HG03280 (cell line): ENCODE measurements around the gene PEDS1.
"Not testable (repeated sequence)": the region's sequence is repeated elsewhere in the genome, so short reads cannot be mapped to it uniquely, and the experiment has no call there.

Experiments
- ATAC-seq: cut with Tn5 transposase; IDR thresholded peaks from one replicate; pipeline ENCODE4 v1.9.1; 2021; ENCODE audit warnings: mild to moderate bottlenecking, moderate library complexity; ENCODE audit not compliant: unreplicated experiment

The PEDS1 gene

DNA sequence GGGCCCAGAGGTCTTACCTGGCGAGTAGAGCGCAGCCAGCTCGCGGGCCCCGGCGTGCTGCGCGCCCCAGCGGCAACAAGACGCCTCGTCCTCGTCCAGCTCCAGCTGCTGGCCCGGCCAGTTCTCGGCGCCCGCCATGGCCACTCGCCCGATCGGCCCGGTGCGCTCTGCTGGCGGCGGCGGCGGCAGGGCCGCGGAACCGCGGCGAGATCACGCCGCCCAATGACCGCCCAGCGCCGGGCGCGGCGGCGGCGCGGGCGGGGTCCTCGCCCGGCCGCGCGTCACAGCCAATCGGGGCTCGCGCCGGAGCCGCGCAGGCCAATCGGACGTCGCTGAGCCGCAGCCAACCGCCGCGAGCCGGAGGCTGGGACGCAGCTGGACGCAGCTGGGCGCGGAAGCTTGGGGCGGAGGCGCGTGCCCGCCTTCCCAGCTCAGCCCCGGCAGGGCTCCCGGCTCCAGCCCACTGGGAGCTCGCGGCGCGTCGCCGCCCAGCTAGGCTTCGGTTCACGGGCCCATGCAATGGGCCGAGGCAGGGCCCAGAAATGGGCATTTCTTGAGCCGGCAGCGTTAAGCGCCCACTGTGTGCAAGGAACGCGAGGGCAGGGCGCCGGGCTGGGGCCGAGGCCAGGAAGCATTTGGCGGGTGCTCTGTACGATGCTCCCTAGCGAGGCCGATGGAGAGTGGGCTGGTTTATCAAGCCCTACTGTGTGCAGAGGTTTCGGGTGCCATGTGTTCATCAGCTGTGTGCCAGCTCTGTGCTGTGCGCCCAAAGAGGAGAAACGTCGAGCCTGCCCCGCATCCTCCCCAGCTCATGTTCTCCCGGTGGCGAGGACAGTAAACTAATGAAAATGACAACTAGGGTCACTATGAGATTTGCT lies at the start of gene PEDS1:
TSS of gene PEDS1 (minus strand) at position 224 of the 878 bp plus-strand sequence. CDS start at position 138, 86 bp downstream.
- peak; percentile 97 for ATAC-seq

- no peak for ATAC-seq
Measured at GRCh38 chr20:50202677-50203076, 49.2 kb upstream of the PEDS1 start.

DNA sequence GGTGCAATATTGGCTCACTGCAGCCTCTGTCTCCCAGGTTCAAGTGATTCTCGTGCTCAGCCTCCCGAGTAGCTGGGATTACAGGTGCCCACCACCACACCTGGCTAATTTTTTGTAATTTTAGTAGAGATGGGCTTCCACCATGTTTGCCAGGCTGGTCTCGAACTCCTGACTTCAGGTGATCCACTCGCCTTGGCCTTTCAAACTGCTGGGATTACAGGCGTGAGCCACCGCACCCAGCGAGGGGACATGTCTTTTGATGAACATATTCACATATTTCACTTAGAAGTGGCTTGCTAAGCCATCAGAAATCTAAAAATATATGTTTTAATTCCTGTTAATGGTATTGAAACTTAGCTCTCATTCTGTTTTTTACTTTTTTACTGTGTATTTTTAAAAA lies 48.2 kb upstream of the PEDS1 start:
- ATAC-seq, result not testable (repeated sequence)

- no peak for ATAC-seq
Measured at GRCh38 chr20:50200482-50201104, 47.1 kb upstream of the PEDS1 start.

GRCh38 chr20:50199703-50200102 lies 46.2 kb upstream of the PEDS1 start:
- ATAC-seq, result no peak

- ATAC-seq, result no peak
Measured at GRCh38 chr20:50198716-50199115, 45.2 kb upstream of the PEDS1 start.

DNA sequence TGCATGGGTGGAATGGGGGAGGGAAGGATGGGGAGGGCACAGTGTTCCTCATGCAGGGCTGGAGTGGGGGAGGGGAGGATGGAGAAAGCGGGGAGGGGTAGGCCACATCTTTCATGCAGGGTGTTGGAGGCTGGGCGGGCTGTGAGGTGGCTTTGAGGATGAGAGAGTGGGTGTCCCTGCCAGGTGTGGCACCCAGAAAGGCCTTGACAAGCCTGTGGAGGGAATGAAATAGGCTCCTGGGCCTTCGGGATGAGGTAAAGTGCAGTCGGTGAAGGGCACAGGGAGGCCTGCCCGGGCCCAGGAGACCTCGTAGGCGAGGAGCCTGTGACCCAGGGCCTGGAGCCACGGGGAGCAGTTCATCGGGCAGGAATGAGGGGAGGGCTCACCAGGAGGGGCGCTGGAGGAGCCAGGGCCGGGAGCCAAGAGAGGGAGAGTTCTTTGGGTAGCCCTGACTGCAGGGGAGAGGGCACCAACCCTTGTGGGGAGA lies 44.7 kb upstream of the PEDS1 start:
- ATAC-seq, result no peak

GRCh38 chr20:50197463-50198179 lies 44.1 kb upstream of the PEDS1 start:
- ATAC-seq, result no peak

GRCh38 chr20:50196896-50197295 lies 43.4 kb upstream of the PEDS1 start:
- ATAC-seq, result no peak

GRCh38 chr20:50196248-50196647 lies 42.7 kb upstream of the PEDS1 start:
- no peak for ATAC-seq

- ATAC-seq, result no peak
Measured at GRCh38 chr20:50195524-50196120, 42.1 kb upstream of the PEDS1 start.

- no peak for ATAC-seq
Measured at GRCh38 chr20:50194831-50195523, 41.5 kb upstream of the PEDS1 start.

- ATAC-seq, result no peak
Measured at GRCh38 chr20:50194422-50194830, 40.9 kb upstream of the PEDS1 start.

DNA sequence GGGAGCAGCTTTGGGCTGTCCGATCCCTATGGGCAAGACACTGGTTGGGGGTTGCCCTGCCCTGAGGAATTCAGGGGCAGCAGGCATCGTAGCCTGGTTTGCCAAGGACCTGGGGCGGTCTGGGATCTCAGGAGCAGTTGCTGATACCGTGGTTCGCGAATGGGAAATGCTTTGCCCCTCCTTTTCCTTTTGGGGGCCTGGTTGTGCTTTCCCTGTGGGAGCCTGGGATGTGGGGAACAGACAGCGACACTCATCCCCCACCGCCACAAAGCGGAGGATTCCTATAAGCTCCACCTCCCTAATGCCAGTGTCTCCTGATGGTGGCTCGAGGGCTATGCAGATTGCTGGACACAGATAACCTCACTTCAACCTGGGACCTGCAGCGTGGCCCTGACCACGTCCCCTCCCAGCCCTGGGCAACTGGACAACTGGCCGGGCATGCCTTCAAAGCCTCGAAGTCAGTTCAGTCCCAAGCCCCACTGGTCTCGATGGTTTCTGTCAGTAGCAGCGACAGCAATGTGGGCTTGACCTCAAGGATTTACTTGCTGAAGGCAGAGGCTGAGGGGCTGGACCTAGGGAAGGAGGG lies 40.4 kb upstream of the PEDS1 start:
- ATAC-seq, result no peak

- no peak for ATAC-seq
Measured at GRCh38 chr20:50193199-50193835, 39.8 kb upstream of the PEDS1 start.

DNA sequence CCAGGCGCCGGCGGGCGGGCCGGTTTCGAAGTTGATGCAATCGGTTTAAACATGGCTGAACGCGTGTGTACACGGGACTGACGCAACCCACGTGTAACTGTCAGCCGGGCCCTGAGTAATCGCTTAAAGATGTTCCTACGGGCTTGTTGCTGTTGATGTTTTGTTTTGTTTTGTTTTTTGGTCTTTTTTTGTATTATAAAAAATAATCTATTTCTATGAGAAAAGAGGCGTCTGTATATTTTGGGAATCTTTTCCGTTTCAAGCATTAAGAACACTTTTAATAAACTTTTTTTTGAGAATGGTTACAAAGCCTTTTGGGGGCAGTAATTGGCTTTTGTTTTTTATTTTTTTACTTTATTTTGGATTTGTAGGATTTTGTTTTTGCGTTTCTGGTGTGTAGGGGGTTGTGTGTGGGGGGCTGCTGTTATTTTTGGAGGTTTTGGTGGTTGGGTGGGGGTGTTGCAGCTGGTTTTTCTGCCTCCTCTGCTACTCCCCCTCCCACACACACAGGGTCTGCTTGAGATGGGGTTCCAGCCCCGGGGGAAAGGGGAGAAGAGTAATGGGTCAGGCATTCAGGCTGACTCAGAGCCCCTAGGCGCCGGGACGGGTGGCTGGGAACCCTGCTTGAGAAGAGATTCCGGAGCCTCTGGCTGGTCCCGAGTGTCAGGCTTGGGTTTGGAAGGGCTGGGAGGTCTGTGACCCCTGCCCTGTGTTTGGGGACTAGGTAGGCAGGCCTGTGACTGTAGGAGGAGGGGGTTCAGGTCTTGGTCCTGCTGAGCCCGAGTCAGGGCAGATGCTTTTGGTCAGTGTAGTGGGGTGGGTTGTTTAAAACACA lies 39.1 kb upstream of the PEDS1 start:
- no peak for ATAC-seq

DNA sequence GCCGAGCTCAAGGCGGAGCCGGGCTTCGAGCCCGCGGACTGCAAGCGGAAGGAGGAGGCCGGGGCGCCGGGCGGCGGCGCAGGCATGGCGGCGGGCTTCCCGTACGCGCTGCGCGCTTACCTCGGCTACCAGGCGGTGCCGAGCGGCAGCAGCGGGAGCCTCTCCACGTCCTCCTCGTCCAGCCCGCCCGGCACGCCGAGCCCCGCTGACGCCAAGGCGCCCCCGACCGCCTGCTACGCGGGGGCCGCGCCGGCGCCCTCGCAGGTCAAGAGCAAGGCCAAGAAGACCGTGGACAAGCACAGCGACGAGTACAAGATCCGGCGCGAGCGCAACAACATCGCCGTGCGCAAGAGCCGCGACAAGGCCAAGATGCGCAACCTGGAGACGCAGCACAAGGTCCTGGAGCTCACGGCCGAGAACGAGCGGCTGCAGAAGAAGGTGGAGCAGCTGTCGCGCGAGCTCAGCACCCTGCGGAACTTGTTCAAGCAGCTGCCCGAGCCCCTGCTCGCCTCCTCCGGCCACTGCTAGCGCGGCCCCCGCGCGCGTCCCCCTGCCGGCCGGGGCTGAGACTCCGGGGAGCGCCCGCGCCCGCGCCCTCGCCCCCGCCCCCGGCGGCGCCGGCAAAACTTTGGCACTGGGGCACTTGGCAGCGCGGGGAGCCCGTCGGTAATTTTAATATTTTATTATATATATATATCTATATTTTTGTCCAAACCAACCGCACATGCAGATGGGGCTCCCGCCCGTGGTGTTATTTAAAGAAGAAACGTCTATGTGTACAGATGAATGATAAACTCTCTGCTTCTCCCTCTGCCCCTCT lies 38.2 kb upstream of the PEDS1 start:
- ATAC-seq, result peak; percentile 26

DNA sequence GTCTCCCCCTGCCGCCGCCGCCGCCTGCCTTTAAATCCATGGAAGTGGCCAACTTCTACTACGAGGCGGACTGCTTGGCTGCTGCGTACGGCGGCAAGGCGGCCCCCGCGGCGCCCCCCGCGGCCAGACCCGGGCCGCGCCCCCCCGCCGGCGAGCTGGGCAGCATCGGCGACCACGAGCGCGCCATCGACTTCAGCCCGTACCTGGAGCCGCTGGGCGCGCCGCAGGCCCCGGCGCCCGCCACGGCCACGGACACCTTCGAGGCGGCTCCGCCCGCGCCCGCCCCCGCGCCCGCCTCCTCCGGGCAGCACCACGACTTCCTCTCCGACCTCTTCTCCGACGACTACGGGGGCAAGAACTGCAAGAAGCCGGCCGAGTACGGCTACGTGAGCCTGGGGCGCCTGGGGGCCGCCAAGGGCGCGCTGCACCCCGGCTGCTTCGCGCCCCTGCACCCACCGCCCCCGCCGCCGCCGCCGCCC lies 37.6 kb upstream of the PEDS1 start:
- peak; percentile 30 for ATAC-seq
